Glutamatergic neuron (in vitro differentiated cells): ENCODE results near the gene PDCD2L. TPM values are rescaled to one million over a fixed set of nuclear protein-coding genes. Genes with fewer than 3 reads are reported as not detected.
"Not testable (repeated sequence)": the region's sequence is repeated elsewhere in the genome, so short reads cannot be mapped to it uniquely, and the experiment has no call there.

Source experiments
- DNase-seq: peaks from one replicate; pipeline ENCODE4 v3.0.0; 2022
- H3K27ac Mint-ChIP-seq: one replicate; pipeline ENCODE4 v1.8.0; 2020; ENCODE audit warnings: mild to moderate bottlenecking, mixed read lengths, inconsistent platforms; ENCODE audit not compliant: unreplicated experiment
- H3K27me3 Mint-ChIP-seq: one replicate; pipeline ENCODE4 v1.8.0; 2020; ENCODE audit warnings: mild to moderate bottlenecking, moderate library complexity, mixed read lengths, inconsistent platforms; ENCODE audit not compliant: unreplicated experiment
- H3K36me3 Mint-ChIP-seq: one replicate; pipeline ENCODE4 v1.8.0; 2020; ENCODE audit warnings: mild to moderate bottlenecking, mixed read lengths, inconsistent platforms; ENCODE audit not compliant: unreplicated experiment
- H3K4me1 Mint-ChIP-seq: one replicate; pipeline ENCODE4 v1.8.0; 2020; ENCODE audit warnings: mild to moderate bottlenecking, low read depth, mixed read lengths, inconsistent platforms; ENCODE audit not compliant: unreplicated experiment
- H3K4me3 Mint-ChIP-seq: one replicate; pipeline ENCODE4 v1.8.0; 2020; ENCODE audit warnings: mild to moderate bottlenecking, mixed read lengths, inconsistent platforms; ENCODE audit not compliant: unreplicated experiment
- H3K9me3 Mint-ChIP-seq: one replicate; pipeline ENCODE4 v1.8.0; 2020; ENCODE audit warnings: mild to moderate bottlenecking, moderate library complexity, mixed read lengths, inconsistent platforms; ENCODE audit not compliant: unreplicated experiment
- total RNA-seq: library from RNA; stranded (reverse); fragmentation: NEBNext Ultra II Directional; extraction: Animal tissue kit (Norgen Biotek cat#: 25700); gene quantifications from one replicate; pipeline ENCODE4 v1.2.1, GENCODE V29; 2021; ENCODE audit not compliant: unreplicated experiment
- TF ChIP-seq, protein P1 (sequence below): fragments of 200-600 bp; sonication (generic); IDR thresholded peaks from one replicate; pipeline ENCODE4 v1.5.0; 2021; ENCODE audit not compliant: partially characterized antibody, unreplicated experiment

PDCD2L gene
- total RNA-seq, 1 donor from 2014 or later: 15.0 TPM

DNA sequence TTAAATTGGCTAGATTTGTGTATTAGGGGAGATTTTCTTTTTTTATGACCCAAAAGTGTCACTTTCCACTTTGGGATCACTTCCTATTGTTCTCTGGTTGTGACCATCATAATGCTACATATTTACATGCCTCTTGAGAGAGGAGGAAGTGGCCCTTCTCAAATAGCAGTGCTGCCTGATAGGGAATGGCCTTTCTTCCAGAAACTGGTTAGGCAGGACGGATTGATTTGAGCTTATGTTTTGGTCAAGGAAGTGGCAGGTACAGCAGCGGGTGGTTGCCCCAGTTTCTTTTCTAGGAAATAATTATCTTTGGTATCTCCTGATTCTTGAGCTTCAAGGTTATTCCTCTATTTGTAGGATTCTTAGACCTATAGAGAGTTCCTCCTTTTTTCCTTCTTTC lies 55.4 kb downstream of the PDCD2L start:
- Mint-ChIP-seq H3K4me3 (no peak overlapping the region), H3K36me3 (peaks cover 5% of the 10 kb centered on the region), H3K4me1 (peaks cover 4% of the 10 kb centered on the region), H3K27ac (no peak overlapping the region), H3K9me3 (no peaks in the 10 kb centered on the region), H3K27me3 (peaks cover 4% of the 10 kb centered on the region)
- no peak for DNase-seq
- TF ChIP-seq, protein P1, sequence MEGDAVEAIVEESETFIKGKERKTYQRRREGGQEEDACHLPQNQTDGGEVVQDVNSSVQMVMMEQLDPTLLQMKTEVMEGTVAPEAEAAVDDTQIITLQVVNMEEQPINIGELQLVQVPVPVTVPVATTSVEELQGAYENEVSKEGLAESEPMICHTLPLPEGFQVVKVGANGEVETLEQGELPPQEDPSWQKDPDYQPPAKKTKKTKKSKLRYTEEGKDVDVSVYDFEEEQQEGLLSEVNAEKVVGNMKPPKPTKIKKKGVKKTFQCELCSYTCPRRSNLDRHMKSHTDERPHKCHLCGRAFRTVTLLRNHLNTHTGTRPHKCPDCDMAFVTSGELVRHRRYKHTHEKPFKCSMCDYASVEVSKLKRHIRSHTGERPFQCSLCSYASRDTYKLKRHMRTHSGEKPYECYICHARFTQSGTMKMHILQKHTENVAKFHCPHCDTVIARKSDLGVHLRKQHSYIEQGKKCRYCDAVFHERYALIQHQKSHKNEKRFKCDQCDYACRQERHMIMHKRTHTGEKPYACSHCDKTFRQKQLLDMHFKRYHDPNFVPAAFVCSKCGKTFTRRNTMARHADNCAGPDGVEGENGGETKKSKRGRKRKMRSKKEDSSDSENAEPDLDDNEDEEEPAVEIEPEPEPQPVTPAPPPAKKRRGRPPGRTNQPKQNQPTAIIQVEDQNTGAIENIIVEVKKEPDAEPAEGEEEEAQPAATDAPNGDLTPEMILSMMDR: no peak

DNA sequence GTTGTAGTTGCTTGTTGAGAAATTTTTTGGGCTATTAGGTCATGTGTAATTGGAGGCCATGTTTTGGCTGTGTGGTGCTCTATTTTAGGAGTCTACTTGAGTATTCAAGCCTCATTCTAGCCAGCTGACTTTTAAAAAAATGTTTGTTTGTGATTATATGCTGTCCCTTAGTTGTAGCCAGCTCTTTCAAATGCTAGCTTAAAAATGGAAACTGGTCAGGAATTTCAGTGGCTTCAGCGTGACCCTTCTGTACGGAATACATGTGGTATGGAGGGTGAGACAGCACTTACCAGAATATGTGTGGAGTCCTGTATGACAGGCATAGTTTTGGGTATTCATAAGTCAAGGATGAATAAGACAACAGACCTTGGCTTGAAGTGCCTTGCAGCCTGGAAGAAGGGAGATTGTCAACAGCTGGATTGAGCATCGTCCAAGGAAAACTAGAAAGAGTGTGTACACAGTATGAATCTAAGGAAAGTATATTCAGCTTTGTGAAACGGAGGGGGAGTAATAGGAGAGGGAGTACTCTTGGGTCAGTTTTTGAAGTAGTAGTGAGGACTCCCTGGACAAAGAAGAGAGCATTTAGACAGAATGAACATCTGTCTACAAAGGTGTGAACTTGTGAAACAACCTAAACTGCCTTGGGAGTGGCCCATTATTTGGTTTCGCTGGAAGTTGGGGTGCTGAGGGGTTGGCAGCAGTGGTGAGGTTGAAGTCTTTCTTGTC lies 57.3 kb downstream of the PDCD2L start:
- TF ChIP-seq, protein P1: no peak
- H3K27me3 Mint-ChIP-seq: peaks cover 4% of the 10 kb centered on the region
- peaks cover 4% of the 10 kb centered on the region for H3K4me1 Mint-ChIP-seq
- peaks cover 5% of the 10 kb centered on the region for H3K36me3 Mint-ChIP-seq
- no peaks in the 10 kb centered on the region for H3K9me3 Mint-ChIP-seq
- H3K27ac Mint-ChIP-seq: no peak overlapping the region
- H3K4me3 Mint-ChIP-seq: no peak overlapping the region
- no peak for DNase-seq

DNA sequence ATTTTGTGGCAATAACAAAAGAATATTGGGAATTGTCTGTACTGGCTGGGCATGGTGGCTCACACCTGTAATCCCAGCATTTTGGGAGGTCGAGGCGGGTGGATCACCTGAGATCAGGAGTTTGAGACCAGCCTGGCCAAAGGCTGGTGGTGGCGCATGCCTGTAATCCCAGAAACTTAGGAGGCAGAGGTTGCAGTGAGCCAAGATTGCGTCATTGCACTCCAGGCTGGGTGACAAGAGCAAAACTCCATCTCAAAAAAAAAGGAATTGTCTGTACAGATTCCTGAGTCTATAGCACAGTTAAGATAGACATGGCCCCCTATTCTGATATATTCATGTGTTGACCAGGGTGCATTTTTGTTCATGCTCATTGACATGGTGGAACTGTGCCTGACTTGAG lies 60.6 kb downstream of the PDCD2L start:
- H3K27ac Mint-ChIP-seq, DNase-seq, H3K4me3 Mint-ChIP-seq, H3K9me3 Mint-ChIP-seq, H3K36me3 Mint-ChIP-seq, H3K4me1 Mint-ChIP-seq, H3K27me3 Mint-ChIP-seq: not testable (repeated sequence)

DNA sequence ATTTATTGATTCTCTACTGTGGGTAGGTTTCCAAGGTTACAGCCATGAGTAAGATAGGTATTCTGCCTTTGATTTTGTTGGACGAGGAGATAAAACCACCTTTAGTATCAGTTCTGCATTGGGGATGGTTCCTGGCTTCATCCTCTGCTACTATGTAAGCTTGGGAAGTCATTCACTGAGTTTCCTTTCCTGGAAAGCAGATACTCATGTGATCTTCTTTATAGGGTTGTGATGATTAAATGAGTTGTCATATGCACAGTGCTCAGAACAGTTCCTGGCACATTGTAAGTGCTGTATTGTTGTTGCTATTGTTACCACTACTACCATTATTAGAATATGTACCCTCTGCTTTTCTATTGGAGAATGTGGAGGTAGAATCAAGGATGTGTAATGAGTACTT lies 64.2 kb downstream of the PDCD2L start:
- Mint-ChIP-seq H3K27ac (no peak overlapping the region), H3K4me1 (no peaks in the 10 kb centered on the region), H3K9me3 (no peaks in the 10 kb centered on the region)

DNA sequence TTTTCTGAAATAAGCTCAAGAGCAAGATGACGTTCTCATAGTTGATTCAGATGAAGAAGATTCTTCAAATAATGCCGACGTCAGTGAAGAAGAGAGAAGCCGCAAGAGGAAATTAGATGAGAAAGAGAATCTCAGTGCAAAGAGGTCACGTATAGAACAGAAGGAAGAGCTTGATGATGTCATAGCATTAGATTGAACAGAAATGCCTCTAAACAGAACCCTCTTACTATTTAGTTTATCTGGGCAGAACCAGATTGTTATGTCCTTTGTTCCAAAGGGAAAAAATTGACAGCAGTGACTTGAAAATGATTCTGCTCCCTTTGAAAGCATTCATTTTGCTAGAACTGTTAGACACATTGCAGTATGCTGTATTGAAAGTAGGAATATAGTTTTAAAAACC lies 64.8 kb downstream of the PDCD2L start:
- H3K27me3 Mint-ChIP-seq, H3K4me3 Mint-ChIP-seq, H3K36me3 Mint-ChIP-seq, H3K4me1 Mint-ChIP-seq, DNase-seq, H3K9me3 Mint-ChIP-seq, H3K27ac Mint-ChIP-seq: not testable (repeated sequence)

More for the DNA sequence above, 64.2 kb downstream of the PDCD2L start:
- DNase-seq: no peak
- Mint-ChIP-seq H3K4me3 (no peak overlapping the region), H3K27me3 (no peaks in the 10 kb centered on the region), H3K36me3 (no peaks in the 10 kb centered on the region)
- TF ChIP-seq, protein P1: no peak

DNA sequence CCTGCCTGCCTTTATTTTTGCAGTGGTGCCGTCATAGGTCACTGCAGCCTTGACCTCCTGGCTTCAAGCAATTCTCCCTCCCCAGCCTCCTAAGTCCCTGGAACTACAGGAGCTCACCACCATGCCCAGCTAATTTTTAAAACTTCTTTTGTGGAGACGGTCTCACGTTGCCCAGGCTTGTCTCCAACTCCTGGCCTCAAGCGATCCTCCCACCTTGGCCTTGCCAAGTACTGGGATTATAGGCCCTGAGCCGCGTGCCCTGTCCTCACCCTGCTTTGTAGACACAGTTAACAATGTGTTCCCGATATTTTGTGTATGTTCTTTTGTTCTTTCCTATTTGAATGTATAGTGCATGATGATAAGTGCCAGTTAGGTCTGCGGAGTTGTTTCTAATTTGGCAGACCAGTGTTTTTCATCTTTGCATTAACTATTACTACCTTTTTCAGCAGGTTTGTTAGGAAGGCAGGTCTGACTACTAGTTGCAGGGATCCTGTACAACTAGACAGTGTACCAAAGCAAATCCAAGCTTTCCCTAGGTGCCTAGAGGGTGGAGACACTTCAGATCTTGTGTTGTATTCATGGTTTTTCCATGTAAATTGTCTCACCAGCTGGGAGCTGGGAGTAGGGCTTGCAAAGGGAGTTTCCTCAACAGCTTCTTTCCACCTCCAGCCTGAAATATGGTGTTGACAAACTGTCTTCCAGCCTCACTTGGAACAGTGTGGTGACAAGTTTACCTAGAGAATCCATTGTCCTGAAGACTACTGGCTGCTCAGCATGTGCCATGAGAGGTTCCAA lies 67.9 kb downstream of the PDCD2L start:
- no peak overlapping the region for H3K4me3 Mint-ChIP-seq
- no peaks in the 10 kb centered on the region for H3K9me3 Mint-ChIP-seq
- TF ChIP-seq, protein P1: no peak
- H3K36me3 Mint-ChIP-seq: no peaks in the 10 kb centered on the region
- H3K27ac Mint-ChIP-seq: no peak overlapping the region
- H3K4me1 Mint-ChIP-seq: no peaks in the 10 kb centered on the region
- H3K27me3 Mint-ChIP-seq: peaks cover 3% of the 10 kb centered on the region
- no peak for DNase-seq
